Stimulated activated CD8-positive, alpha-beta memory T cell treated with anti-CD3 and anti-CD28 coated beads, Interleukin-2, amount 100 ng/mL, for 1 hour (primary cell): ENCODE results near the gene MRGPRG.

Experiments used
- DNase-seq, 2 donors: peaks; one replicate each; pipeline ENCODE4 v3.0.0-alpha.2; 2020; ENCODE audit warnings: low read depth in 2 of 2

Gene MRGPRG

GRCh38 chr11:3207526-3208189 lies 11.0 kb downstream of the MRGPRG start:
- no peak for DNase-seq

- no peak for DNase-seq
Measured at GRCh38 chr11:3206922-3207204, 11.8 kb downstream of the MRGPRG start.

- no peak for DNase-seq
Measured at GRCh38 chr11:3206156-3206921, 12.3 kb downstream of the MRGPRG start.

GRCh38 chr11:3205261-3206155 lies 13.1 kb downstream of the MRGPRG start:
- no peak for DNase-seq

- no peak for DNase-seq
Measured at GRCh38 chr11:3204141-3205015, 14.2 kb downstream of the MRGPRG start.

- DNase-seq: no peak
Measured at GRCh38 chr11:3203221-3204043, 15.2 kb downstream of the MRGPRG start.

- DNase-seq: no peak
Measured at GRCh38 chr11:3202759-3203158, 15.9 kb downstream of the MRGPRG start.

- no peak for DNase-seq
Measured at GRCh38 chr11:3202305-3202704, 16.3 kb downstream of the MRGPRG start.

- DNase-seq: no peak
Measured at GRCh38 chr11:3201677-3202181, 16.9 kb downstream of the MRGPRG start.

- no peak for DNase-seq
Measured at GRCh38 chr11:3201112-3201581, 17.5 kb downstream of the MRGPRG start.

- DNase-seq: no peak
Measured at GRCh38 chr11:3200388-3201111, 18.1 kb downstream of the MRGPRG start.

- DNase-seq: no peak
Measured at GRCh38 chr11:3199537-3200295, 18.9 kb downstream of the MRGPRG start.

GRCh38 chr11:3198815-3199214 lies 19.8 kb downstream of the MRGPRG start:
- DNase-seq: no peak

GRCh38 chr11:3197878-3198528 lies 20.6 kb downstream of the MRGPRG start:
- no peak for DNase-seq

GRCh38 chr11:3197044-3197695 lies 21.4 kb downstream of the MRGPRG start:
- DNase-seq: no peak

- no peak for DNase-seq
Measured at GRCh38 chr11:3196161-3197043, 22.2 kb downstream of the MRGPRG start.
